IPS DF 4.7 (cell line): Measurements from ENCODE around the gene ST6GAL1.

ENCODE experiments used
- DNase-seq: peaks from one replicate; pipeline ENCODE4 v3.0.0-alpha.2; 2013; ENCODE audit warnings: low spot score; ENCODE audit errors: extremely low read depth

The ST6GAL1 gene

DNA sequence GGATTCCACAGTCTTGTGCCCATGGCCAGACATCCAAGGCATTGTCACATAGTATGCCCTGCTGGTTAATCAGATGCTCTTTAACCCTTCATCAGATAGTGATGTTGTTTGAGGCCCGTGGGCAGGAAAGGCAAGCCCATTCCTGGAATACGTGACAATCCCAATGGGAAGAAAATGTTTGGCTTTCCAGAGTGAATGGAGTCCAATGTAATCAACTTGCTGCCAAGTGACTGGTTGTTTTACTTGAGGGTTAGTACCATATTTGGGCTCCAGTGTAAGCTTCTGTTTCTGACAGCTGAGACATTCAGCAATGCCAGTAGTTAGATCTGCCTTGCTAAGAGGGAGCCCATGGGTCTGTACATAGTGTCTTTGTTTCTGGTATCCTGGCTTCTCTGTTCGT is 177.7 kb downstream of the ST6GAL1 start:
- DNase-seq = no peak

DNA sequence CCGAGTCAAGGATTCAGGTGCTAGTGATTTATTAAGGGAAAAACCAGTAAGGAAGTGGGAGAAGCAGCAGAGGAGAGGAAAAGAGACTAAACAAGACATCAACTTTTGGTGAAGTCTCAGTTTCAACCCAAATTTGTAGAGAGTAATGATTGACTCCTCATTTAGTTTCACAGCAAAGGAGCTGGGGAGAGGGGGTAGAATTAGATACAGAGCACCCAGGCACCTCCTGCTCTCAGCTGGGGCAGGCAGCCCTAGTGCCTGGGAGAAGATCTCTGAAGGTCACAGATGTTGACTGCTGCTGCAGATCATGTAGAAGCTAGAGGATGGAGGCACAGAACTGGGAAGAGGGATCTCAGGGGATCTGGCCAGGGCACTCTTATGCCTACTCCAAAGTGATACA is 179.8 kb downstream of the ST6GAL1 start:
- no peak for DNase-seq

DNA sequence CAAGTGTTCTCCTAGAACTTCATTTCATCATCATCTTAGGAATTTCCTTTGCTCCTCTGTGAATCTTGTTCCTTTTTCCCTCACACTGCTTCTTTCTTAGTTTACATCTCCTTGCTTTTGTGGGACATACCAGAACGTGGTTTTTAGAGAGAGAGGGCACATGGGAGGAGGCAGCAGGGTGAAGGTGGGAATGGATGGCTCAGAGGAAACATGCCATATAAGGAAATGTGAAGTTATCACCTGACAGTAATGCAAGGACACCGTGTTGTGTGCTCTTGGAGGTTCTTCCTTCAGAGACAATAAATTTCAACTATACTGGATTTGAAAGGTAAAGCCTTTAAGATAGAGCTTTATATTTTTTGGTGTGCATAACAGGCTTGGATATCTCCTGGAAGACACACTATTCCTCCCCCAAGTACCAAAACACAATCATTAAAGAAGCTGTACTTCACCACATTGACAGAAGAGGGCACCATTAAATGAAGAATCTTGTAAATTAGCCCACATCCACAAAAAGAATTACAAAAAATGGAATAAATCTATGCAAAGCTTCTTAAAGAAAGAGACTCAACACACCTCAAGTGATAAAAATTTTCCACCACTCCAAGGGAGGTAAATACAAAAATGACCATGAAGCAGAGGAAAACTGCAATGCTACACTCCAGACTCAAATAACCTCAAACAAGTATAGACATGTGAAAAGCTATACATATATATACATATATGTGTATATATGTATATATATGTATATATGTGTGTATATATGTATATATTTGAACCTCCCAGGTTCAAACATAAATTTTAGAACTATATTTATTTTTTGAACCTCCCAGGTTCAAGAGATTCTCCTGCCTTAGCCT is 182.8 kb downstream of the ST6GAL1 start:
- peak; percentile 14 for DNase-seq

DNA sequence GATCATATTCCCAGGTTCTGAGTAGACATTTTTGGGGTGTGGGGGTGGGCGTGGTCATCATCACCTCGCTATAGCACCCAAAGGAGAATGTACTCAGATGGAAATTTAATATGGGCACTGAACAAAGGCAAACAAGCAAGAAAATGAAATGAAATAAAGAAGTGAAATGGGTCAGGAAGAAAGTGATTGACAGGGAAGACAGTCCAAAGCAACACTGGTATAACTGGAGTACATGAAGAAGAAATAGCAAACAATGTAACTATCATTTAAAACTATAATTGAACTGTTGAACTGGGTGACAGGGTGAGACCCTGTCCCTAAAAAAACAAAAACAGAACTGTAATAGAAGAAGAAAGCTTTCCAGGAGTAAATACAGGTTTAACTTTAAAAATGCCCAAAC is 184.2 kb downstream of the ST6GAL1 start:
- DNase-seq = no peak

DNA sequence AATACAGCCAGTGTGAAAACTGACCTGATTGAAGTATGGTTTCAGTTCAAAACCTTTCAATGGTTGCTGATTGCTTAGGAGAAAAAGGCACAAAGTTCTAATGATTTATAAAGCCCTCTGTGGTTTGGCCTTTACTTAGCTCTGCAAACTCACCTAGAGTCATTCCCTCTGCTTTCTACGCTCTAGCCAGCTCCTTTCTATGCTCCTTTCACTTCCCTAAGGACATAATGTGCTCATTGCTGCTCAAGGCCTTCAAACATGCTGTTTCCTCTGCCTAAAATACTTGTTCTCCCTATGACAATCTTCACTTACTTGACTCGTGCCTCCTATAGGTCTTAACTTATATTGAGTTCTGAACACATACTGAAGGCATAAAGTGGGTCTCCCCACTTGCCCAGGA is 190.0 kb downstream of the ST6GAL1 start:
- DNase-seq = no peak

DNA sequence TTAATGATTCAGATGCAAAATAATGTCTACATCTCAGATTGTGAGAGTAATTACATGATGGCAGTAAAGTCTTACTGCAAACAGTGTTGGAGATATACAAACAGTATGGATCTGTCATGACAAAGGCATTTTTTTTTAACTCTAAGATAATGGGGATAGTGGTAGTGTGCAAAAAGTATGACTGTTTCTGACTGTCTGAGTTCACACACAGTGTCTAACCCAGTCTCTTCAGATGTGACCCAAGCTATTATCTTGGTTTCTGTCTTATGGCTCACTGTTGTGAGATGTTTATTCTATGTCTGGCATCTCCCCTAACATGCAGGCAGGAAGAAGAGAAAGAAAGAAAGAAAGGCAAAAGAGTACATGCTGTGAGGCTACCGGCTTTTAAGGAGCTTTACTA is 191.9 kb downstream of the ST6GAL1 start:
- DNase-seq = no peak

DNA sequence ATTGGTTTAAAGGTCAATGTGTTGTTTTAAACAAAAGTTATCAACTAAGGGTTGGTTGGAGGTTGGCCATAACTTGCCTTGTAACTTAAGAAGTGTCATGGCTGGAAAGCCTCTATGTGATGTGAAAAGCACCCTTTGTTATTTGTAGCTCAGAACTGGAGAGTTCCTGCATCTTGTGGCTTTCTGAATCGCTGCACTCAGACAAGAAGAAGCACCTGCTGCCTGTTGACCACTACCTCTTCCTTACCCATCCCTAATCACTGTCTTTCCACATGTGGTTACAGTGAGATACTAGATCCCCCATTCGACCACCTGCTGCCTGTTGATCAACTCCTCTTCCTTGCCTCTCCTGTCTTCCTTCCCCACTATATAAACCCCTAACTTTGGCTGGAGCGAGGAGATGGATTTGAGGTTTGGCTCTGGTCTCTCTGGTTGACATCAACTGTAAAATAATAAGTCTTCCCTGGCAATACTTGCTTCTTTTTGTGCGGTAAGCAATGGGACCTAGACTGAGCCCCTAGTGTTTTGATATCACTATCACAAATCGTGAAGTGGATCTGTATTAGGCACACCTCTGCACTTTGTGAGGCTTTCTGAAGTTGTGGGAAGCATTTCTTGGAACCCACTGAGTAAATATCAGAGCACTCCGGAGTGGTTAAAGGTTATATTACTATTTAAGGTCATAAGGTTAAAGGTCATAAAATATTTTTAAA is 195.1 kb downstream of the ST6GAL1 start:
- DNase-seq = no peak
